H9 (cell line): ENCODE data around the gene DMBT1. TPM values are rescaled to one million over a fixed set of nuclear protein-coding genes. Genes with fewer than 3 reads are reported as not detected.

ENCODE experiments used
- DNase-seq: peaks from one replicate; pipeline ENCODE4 v3.0.0-alpha.2; 2017
- H2AFZ ChIP-seq: one replicate; pipeline ENCODE4 v1.6.1; 2013; ENCODE audit warnings: mild to moderate bottlenecking, low read length, control low read depth, moderate library complexity
- H2AK5ac ChIP-seq: 2 replicates; pipeline ENCODE4 v1.6.1; 2013; ENCODE audit warnings: low read length, control low read depth, mixed read lengths; ENCODE audit not compliant: insufficient read length
- H2BK120ac ChIP-seq: one replicate; pipeline ENCODE4 v1.6.1; 2013; ENCODE audit warnings: low read depth, mild to moderate bottlenecking, low read length, control low read depth, inconsistent platforms; ENCODE audit not compliant: poor library complexity, severe bottlenecking
- H2BK12ac ChIP-seq: 2 replicates; pipeline ENCODE4 v1.6.1; 2013; ENCODE audit warnings: low read length, control low read depth, mixed read lengths, low read depth; ENCODE audit not compliant: insufficient read length
- H2BK15ac ChIP-seq: 2 replicates; pipeline ENCODE4 v1.6.1; 2013; ENCODE audit warnings: low read depth, low read length, control low read depth
- H2BK20ac ChIP-seq: one replicate; pipeline ENCODE4 v1.6.1; 2013; ENCODE audit warnings: low read depth, mild to moderate bottlenecking, low read length, control low read depth, inconsistent platforms; ENCODE audit not compliant: poor library complexity, severe bottlenecking
- H2BK5ac ChIP-seq: 2 replicates; pipeline ENCODE4 v1.6.1; 2013; ENCODE audit warnings: low read length, control low read depth, mixed read lengths; ENCODE audit not compliant: insufficient read length
- H3K14ac ChIP-seq: 2 replicates; pipeline ENCODE4 v1.6.1; 2013; ENCODE audit warnings: low read length, control low read depth; ENCODE audit not compliant: insufficient read depth
- H3K18ac ChIP-seq: 2 replicates; pipeline ENCODE4 v1.6.1; 2013; ENCODE audit warnings: low read depth, mild to moderate bottlenecking, mixed read lengths, low read length, control low read depth; ENCODE audit not compliant: insufficient read length
- H3K23ac ChIP-seq: 2 replicates; pipeline ENCODE4 v1.6.1; 2013; ENCODE audit warnings: low read length, control low read depth, mixed read lengths, low read depth; ENCODE audit not compliant: insufficient read length
- H3K23me2 ChIP-seq: 2 replicates; pipeline ENCODE4 v1.6.1; 2013; ENCODE audit warnings: low read depth, mild to moderate bottlenecking, mixed read lengths, low read length, control low read depth; ENCODE audit not compliant: insufficient read length, poor library complexity, severe bottlenecking
- H3K27ac ChIP-seq: 2 replicates; pipeline ENCODE4 v1.5.1; 2013; ENCODE audit warnings: low read length, control low read depth, mixed read lengths, low read depth; ENCODE audit not compliant: insufficient read length
- H3K27me3 ChIP-seq: 2 replicates; pipeline ENCODE4 v1.6.1; 2013; ENCODE audit warnings: low read length, control low read depth, inconsistent platforms; ENCODE audit not compliant: insufficient read depth
- H3K4ac ChIP-seq: 2 replicates; pipeline ENCODE4 v1.6.1; 2013; ENCODE audit warnings: low read depth, mild to moderate bottlenecking, control low read depth, inconsistent platforms, low read length, moderate library complexity
- H3K4me1 ChIP-seq: 2 replicates; pipeline ENCODE4 v1.6.1; 2013; ENCODE audit warnings: low read length, control low read depth, inconsistent platforms; ENCODE audit not compliant: insufficient read depth
- H3K4me2 ChIP-seq: 2 replicates; pipeline ENCODE4 v1.6.1; 2013; ENCODE audit warnings: low read length, control low read depth, mixed read lengths; ENCODE audit not compliant: insufficient read length, insufficient read depth
- H3K56ac ChIP-seq: 2 replicates; pipeline ENCODE4 v1.6.1; 2013; ENCODE audit warnings: low read depth, mild to moderate bottlenecking, mixed read lengths, low read length, control low read depth; ENCODE audit not compliant: insufficient read length
- H3K79me1 ChIP-seq: 2 replicates; pipeline ENCODE4 v1.6.1; 2013; ENCODE audit warnings: low read depth, mild to moderate bottlenecking, moderate library complexity, low read length, control low read depth, inconsistent platforms; ENCODE audit not compliant: insufficient read depth, poor library complexity, severe bottlenecking
- H3K79me2 ChIP-seq: 2 replicates; pipeline ENCODE4 v1.6.1; 2013; ENCODE audit warnings: low read length, control low read depth, inconsistent platforms; ENCODE audit not compliant: insufficient read depth
- H3K9ac ChIP-seq: 2 replicates; pipeline ENCODE4 v1.6.1; 2013; ENCODE audit warnings: low read length, control low read depth, mixed read lengths; ENCODE audit not compliant: insufficient read length; ENCODE audit errors: extremely low read depth
- H3K9me3 ChIP-seq: one replicate; pipeline ENCODE4 v1.6.1; 2013; ENCODE audit warnings: low read depth, low read length, inconsistent platforms; ENCODE audit not compliant: control insufficient read depth
- H3T11ph ChIP-seq: one replicate; pipeline ENCODE4 v1.6.1; 2013; ENCODE audit warnings: mild to moderate bottlenecking, low read length, control low read depth, inconsistent platforms
- H4K20me1 ChIP-seq: one replicate; pipeline ENCODE4 v1.6.1; 2013; ENCODE audit not compliant: control insufficient read depth, insufficient read length, insufficient read depth
- H4K5ac ChIP-seq: 2 replicates; pipeline ENCODE4 v1.6.1; 2013; ENCODE audit warnings: low read depth, mild to moderate bottlenecking, mixed read lengths, low read length, control low read depth; ENCODE audit not compliant: insufficient read length
- H4K8ac ChIP-seq: replicated peaks from 2 replicates; pipeline ENCODE4 v1.6.1; 2013; ENCODE audit warnings: low read length, control low read depth, mixed read lengths, low read depth; ENCODE audit not compliant: insufficient read length
- H4K91ac ChIP-seq: 2 replicates; pipeline ENCODE4 v1.6.1; 2013; ENCODE audit warnings: low read depth, mild to moderate bottlenecking, moderate library complexity, mixed read lengths, low read length, control low read depth; ENCODE audit not compliant: insufficient read length
- H3K27ac Mint-ChIP-seq, 3 experiments: 2 replicates in 2 of 3; 3 replicates in 1 of 3; pipeline ENCODE4 v1.8.0; 2020 to 2021; ENCODE audit warnings: mixed read lengths in 3 of 3, mild to moderate bottlenecking in 1 of 3, moderate library complexity in 1 of 3
- H3K27me3 Mint-ChIP-seq: 2 replicates; pipeline ENCODE4 v1.8.0; 2021; ENCODE audit warnings: low read depth, mild to moderate bottlenecking, moderate library complexity, mixed read lengths
- H3K36me3 Mint-ChIP-seq, 3 experiments: 2 replicates in 2 of 3; 3 replicates in 1 of 3; pipeline ENCODE4 v1.8.0; 2020 to 2021; ENCODE audit warnings: low read depth in 3 of 3, mixed read lengths in 3 of 3; ENCODE audit not compliant: insufficient read depth in 1 of 3
- H3K4me1 Mint-ChIP-seq, 2 experiments: 2 replicates each; pipeline ENCODE4 v1.8.0; 2020; ENCODE audit warnings: mixed read lengths in 2 of 2
- H3K4me3 Mint-ChIP-seq, 2 experiments: 2 replicates in 1 of 2; 3 replicates in 1 of 2; pipeline ENCODE4 v1.8.0; 2020 to 2021; ENCODE audit warnings: mild to moderate bottlenecking in 2 of 2, mixed read lengths in 2 of 2, moderate library complexity in 1 of 2
- H3K9me3 Mint-ChIP-seq, 2 experiments: 2 replicates in 1 of 2; 3 replicates in 1 of 2; pipeline ENCODE4 v1.8.0; 2020; ENCODE audit warnings: mild to moderate bottlenecking in 2 of 2, mixed read lengths in 2 of 2, moderate library complexity in 1 of 2
- CTCF ChIP-seq: fragments of 200-600 bp; sonication (generic); conservative IDR thresholded peaks from 3 replicates; pipeline ENCODE4 v1.8.0; 2021; ENCODE audit warnings: antibody characterized with exemption, mild to moderate bottlenecking
- WGBS: extraction: QIAGEN DNeasy Blood & Tissue Kit; methylation state at CpG from one replicate; pipeline ENCODE4 v1.1.7; 2013; ENCODE audit warnings: missing lambda C conversion rate, low lambda C conversion rate, mixed read lengths; ENCODE audit not compliant: insufficient read length; ENCODE audit errors: extremely low coverage; 5-methylcytosine and 5-hydroxymethylcytosine counted together
- total RNA-seq: library from RNA; stranded (reverse); gene quantifications from 2 replicates; pipeline ENCODE4 v1.2.1, GENCODE V29; 2021

Gene DMBT1
- total RNA-seq, 1 experiment from 2014 or later = 0.04 TPM

GRCh38 chr10:122561212-122561611 lies 658 bp downstream of the DMBT1 start:
- H3K79me1 ChIP-seq = no peaks in the 10 kb centered on the region
- no peak overlapping the region for H3K14ac ChIP-seq
- H2BK120ac ChIP-seq = no peak overlapping the region
- H3K56ac ChIP-seq = no peak overlapping the region
- Mint-ChIP-seq H3K27ac (no peak overlapping the region), H3K27me3 (peaks cover 30% of the 10 kb centered on the region), H3K9me3 (no peaks in the 10 kb centered on the region), H3K36me3 (no peaks in the 10 kb centered on the region), H3K4me3 (no peak overlapping the region), H3K4me1 (peaks cover 30 to 33% of the 10 kb centered on the region in 2 experiments)
- H2AFZ ChIP-seq = no peak overlapping the region
- no peak overlapping the region for H3K4me2 ChIP-seq
- no peaks in the 10 kb centered on the region for H3K23me2 ChIP-seq
- no peak overlapping the region for H3K4ac ChIP-seq
- no peaks in the 10 kb centered on the region for H3K9me3 ChIP-seq
- no peak overlapping the region for H4K91ac ChIP-seq
- no peaks in the 10 kb centered on the region for H4K20me1 ChIP-seq
- H3K27ac ChIP-seq = no peak overlapping the region
- no peaks in the 10 kb centered on the region for H3K79me2 ChIP-seq
- H3K27me3 ChIP-seq = no peaks in the 10 kb centered on the region
- no peak overlapping the region for H2BK20ac ChIP-seq
- WGBS = no CpG with 5 or more reads among the region's 6 CpGs
- no peak overlapping the region for H3K23ac ChIP-seq
- H3K18ac ChIP-seq = no peak overlapping the region
- no peak for TF ChIP-seq CTCF
- DNase-seq = no peak
- no peak overlapping the region for H2BK5ac ChIP-seq
- no peak overlapping the region for H3T11ph ChIP-seq
- H2BK15ac ChIP-seq = no peak overlapping the region
- no peak overlapping the region for H2BK12ac ChIP-seq
- H4K8ac ChIP-seq = no peak overlapping the region
- no peak overlapping the region for H3K9ac ChIP-seq
- no peak overlapping the region for H2AK5ac ChIP-seq
- no peaks in the 10 kb centered on the region for H3K4me1 ChIP-seq
- H4K5ac ChIP-seq = no peak overlapping the region
